Hepatocyte (in vitro differentiated cells): ENCODE results near the gene CCDC68.

Experiments used
- CTCF ChIP-seq: fragments of 200-600 bp; sonication (generic); IDR thresholded peaks from 2 replicates; pipeline ENCODE4 v1.5.1; 2016; ENCODE audit warnings: antibody characterized with exemption, mild to moderate bottlenecking; ENCODE audit not compliant: poor library complexity
- EZH2 ChIP-seq: fragments of 200-600 bp; sonication (generic); IDR thresholded peaks from 2 replicates; pipeline ENCODE4 v1.6.1; 2016; ENCODE audit warnings: antibody characterized with exemption, mild to moderate bottlenecking, borderline replicate concordance

GRCh38 chr18:54947091-54947490 lies 12.2 kb downstream of the CCDC68 start:
- TF ChIP-seq CTCF = no peak
- no peak for TF ChIP-seq EZH2
